Activated T-helper 9 cell treated with anti-CD3 and anti-CD28 coated beads, Interleukin-2, amount 50 U/mL, for 16 hours (primary cell): Measurements from ENCODE around the gene TMC7.

Experiments used
- DNase-seq: peaks from one replicate; pipeline ENCODE4 v3.0.0-alpha.2; 2020; ENCODE audit warnings: low read depth

The TMC7 gene

GRCh38 chr16:19089410-19089955 is 105.7 kb downstream of the TMC7 start:
- no peak for DNase-seq

- DNase-seq = no peak
Observed at GRCh38 chr16:19090916-19091315, 107.2 kb downstream of the TMC7 start.

GRCh38 chr16:19092653-19093410 is 109.1 kb downstream of the TMC7 start:
- DNase-seq = no peak

- DNase-seq = no peak
Observed at GRCh38 chr16:19093631-19094541, 110.2 kb downstream of the TMC7 start.

DNA sequence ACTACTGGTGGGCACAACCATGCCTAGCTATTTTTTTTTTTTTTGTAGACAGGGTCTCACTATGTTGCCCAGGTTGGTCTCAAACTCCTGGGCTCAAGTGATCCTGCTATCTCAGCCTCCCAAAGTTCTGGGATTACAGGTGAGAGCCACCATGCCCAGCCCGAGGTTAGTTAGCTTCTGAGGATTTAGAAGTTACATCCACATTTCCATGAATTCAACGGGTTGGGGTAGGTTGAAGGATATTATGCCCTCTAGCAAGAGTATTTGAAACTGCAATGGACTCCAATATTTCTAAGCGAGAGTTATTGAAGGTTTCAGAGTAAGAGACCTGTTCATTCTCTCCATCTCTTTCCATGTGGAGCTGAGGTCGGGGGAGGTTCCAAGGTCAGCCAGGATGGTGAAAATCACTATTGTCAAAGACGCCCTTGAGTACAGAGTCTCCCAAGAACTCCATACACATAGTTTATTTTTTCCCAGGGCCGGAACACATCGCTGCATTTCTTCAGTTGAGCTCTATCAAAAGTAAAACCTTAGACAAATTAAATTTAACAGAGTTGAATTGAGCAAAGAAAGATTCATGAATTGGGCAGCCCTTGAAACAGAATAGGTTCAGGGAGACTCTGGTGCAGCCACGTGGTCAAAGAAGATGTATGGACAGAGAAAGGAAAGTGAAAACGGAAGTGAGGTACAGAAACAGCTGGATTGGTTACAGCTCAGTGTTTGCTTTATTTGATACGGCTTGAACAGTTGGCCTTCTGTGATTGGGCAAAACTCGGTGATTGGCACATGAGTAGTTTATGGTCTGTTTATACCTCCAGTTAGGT is 111.0 kb downstream of the TMC7 start:
- no peak for DNase-seq

GRCh38 chr16:19095654-19096053 is 111.9 kb downstream of the TMC7 start:
- DNase-seq = no peak

- DNase-seq = no peak
Observed at GRCh38 chr16:19098173-19098572, 114.4 kb downstream of the TMC7 start.

GRCh38 chr16:19102187-19102872 is 118.6 kb downstream of the TMC7 start:
- DNase-seq = no peak

DNA sequence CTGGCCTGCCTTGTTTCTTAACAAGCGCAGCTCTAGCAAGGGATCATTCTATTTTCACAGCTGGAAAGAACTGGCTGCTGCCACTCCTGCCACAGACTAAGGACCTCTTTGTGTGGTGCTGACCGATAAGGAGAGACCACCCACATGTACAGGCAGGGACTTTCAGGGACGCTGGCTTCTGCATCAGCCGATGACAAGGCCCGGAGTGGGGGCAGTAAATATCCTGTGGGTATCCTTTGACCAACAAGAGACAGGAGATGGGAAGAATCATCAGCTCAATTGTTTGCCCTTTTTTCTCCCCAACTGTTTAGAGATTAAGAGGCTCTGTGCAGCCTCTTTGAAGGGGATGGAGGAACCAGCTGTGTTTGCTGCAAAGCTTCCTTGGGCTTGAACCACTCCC is 120.9 kb downstream of the TMC7 start:
- no peak for DNase-seq

DNA sequence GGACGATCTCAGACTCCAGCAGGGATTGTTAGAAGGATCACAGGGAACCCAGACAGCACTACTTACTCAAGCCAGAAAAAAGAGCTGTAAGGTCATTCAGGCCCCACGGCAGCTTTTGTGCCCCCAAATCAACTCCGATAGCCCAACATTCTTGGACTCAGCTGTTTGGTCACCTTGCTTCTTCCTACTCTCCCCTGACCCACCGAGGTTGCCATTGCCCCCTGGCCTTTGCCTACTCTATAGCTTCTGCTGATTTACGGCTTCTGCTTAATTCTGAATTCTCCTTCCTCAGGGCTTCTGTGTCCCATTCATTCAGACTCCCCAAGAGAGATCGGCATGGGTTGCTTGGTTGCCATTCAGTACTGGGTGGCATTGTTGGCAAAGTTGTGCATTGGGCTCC is 121.4 kb downstream of the TMC7 start:
- DNase-seq = no peak

DNA sequence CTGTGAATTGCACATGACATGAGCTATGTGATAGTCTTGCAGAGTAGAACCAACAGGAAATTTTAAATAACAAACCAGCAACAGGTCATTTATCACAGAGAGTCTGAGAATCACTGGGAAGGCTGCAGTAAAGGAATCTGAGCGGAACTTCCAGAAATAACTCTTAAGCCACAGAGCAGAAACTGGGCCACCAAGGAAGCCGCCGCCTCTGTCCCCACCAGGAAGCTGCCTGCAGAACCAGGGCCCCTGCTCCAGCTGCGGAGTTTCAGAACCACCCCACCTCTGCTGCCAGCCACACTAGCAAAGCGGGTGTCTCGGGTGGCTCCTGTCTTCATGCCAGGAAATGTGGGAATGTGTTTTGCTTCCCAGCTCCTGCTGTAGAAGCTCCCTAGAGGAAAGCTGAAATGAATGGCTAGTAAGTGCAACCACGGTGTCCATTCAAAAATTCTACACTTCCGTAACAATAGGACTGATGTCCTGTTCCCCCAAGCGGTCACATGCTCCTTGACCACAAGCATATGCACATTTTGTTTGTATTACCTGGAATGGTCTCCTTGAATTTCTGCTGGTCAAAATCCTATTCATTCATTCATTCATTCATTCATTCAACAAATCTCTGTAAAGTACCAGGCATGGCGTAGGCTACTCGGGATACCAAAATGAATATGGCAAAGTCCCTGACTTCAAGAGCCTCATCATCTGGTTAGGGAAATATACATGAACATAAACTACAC is 122.3 kb downstream of the TMC7 start:
- DNase-seq = no peak

DNA sequence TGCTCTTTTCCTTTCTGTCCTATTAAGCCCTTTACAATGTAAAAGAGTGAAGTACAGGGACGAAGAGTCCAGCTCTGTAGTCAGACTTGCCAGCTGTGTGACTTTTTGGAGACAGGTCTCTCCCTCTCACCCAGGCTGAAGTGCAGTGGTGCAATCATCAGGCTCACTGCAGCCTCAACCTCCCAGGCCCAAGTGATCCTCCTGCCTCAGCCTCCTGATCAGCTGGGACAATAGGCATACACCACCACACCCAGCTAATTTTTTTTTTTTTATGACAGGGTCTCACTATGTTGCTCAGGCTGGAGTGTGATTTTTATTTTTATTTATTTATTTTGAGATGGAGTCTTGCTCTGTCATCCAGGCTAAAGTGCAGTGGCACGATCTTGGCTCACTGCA is 122.9 kb downstream of the TMC7 start:
- no peak for DNase-seq

- DNase-seq = no peak
Observed at GRCh38 chr16:19108409-19109287, 124.9 kb downstream of the TMC7 start.

GRCh38 chr16:19109288-19109664 is 125.5 kb downstream of the TMC7 start:
- no peak for DNase-seq

DNA sequence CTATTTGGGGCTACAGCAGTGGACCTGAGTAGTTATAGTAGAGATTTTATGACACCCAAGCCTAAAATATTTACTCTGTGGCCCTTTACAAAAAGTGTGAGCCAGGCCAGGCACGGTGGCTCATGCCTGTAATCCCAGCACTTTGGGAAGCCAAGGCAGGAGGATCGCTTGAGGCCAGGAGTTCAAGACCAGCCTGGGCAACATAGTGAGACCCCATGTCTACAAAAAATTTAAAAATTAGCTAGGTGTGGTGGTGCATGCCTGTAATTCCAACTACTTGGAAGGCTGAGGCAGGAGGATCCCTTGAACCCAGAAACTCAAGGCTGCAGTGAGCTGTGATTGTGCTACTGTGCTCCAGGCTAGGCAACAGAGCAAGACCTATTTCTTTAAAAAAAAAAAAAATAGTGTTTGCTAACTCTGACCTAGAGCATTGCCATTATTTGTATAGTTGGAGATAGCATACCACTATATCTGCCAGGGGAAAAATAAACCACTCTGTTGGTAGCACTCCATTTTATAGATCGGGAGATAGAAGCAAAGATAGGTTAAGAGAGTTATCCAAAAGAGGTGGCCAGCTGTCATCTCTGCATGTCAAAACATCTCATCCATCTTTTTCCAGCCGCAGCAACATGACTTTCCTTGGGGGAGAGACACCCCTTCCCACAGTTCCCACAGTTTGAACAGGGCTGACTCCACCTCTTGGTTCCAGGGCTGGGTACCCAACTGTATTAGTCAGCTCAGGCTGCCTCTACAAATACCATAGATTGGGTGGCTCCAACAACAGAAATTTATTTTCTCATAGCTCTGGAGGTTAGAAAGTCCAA is 127.0 kb downstream of the TMC7 start:
- DNase-seq = no peak

DNA sequence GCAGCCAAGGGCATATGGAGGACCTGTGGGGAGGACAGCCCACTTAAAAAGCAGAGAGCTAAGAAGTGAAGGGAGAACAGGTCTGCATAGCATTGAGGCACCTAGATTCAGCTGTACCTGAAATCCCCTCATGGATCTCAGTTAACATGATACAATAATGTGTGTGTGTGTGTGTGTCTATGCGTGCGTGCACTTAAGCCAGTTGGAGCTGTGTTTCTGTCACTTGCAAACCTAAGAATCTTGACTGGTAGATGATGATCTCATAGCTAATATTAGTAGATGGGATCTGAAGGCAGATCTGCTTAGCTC is 128.3 kb downstream of the TMC7 start:
- no peak for DNase-seq
